Colonic mucosa (tissue), 4 donors: ENCODE data around the gene PRMT7. TPM values are rescaled to one million over a fixed set of nuclear protein-coding genes. Genes with fewer than 3 reads are reported as not detected.

ENCODE experiments used
- DNase-seq: peaks from one replicate; pipeline ENCODE4 v3.0.0-alpha.2; 2020
- H3K27ac ChIP-seq: fragments of 200-600 bp; one replicate; pipeline ENCODE4 v1.8.0; 2021
- H3K27me3 ChIP-seq: fragments of 200-600 bp; one replicate; pipeline ENCODE4 v1.8.0; 2021
- H3K36me3 ChIP-seq: fragments of 200-600 bp; one replicate; pipeline ENCODE4 v1.8.0; 2021
- H3K4me1 ChIP-seq: fragments of 200-600 bp; one replicate; pipeline ENCODE4 v1.8.0; 2021; ENCODE audit warnings: mild to moderate bottlenecking
- H3K4me3 ChIP-seq: fragments of 200-600 bp; one replicate; pipeline ENCODE4 v1.8.0; 2021
- H3K9ac ChIP-seq, 2 donors: one replicate each; pipeline ENCODE4 v1.7.0; 2013; ENCODE audit warnings: control low read depth in 2 of 2, low read depth in 2 of 2, low read length in 2 of 2
- H3K9me3 ChIP-seq: fragments of 200-600 bp; one replicate; pipeline ENCODE4 v1.8.0; 2021
- intact Hi-C: fragments of 100-400 bp; cut with DNase I; formaldehyde crosslinking; loops from one replicate; pipeline ENCODE4 v1.14.1; 2022
- total RNA-seq, 2 donors: library from RNA; stranded (reverse); fragmentation: NEBNext Ultra II Directional in 1 of 2; extraction: Animal tissue kit (Norgen Biotek cat#: 25700) in 1 of 2; gene quantifications; one replicate each; pipeline ENCODE4 v1.2.1, GENCODE V29; 2021
- TF ChIP-seq, protein P1 (sequence below): fragments of 200-600 bp; IDR thresholded peaks from one replicate; pipeline ENCODE4 v1.8.0; 2022; ENCODE audit warnings: antibody characterized with exemption, mild to moderate bottlenecking
- donor health status: healthy.
- donor health status: DM: no; HTN: no; CAD: no.
- donor health status: DM: no; HTN: no; CAD: no.

The PRMT7 gene
- total RNA-seq, 2 donors from 2014 or later: 18.0 to 45.4 TPM

GRCh38 chr16:68355447-68356248, 44.8 kb downstream of the PRMT7 start:
- intact Hi-C loops: no loop called here
- no peaks in the 10 kb centered on the region for H3K9me3 ChIP-seq
- H3K9ac ChIP-seq: peak overlapping the region in 1 of 2 donors; percentile 5
- H3K27me3 ChIP-seq: no peaks in the 10 kb centered on the region
- TF ChIP-seq, protein P1, sequence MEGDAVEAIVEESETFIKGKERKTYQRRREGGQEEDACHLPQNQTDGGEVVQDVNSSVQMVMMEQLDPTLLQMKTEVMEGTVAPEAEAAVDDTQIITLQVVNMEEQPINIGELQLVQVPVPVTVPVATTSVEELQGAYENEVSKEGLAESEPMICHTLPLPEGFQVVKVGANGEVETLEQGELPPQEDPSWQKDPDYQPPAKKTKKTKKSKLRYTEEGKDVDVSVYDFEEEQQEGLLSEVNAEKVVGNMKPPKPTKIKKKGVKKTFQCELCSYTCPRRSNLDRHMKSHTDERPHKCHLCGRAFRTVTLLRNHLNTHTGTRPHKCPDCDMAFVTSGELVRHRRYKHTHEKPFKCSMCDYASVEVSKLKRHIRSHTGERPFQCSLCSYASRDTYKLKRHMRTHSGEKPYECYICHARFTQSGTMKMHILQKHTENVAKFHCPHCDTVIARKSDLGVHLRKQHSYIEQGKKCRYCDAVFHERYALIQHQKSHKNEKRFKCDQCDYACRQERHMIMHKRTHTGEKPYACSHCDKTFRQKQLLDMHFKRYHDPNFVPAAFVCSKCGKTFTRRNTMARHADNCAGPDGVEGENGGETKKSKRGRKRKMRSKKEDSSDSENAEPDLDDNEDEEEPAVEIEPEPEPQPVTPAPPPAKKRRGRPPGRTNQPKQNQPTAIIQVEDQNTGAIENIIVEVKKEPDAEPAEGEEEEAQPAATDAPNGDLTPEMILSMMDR: no peak
- H3K27ac ChIP-seq: no peak overlapping the region
- peaks cover 5% of the 10 kb centered on the region for H3K4me1 ChIP-seq
- H3K4me3 ChIP-seq: no peak overlapping the region
- no peaks in the 10 kb centered on the region for H3K36me3 ChIP-seq
- no peak for DNase-seq

- intact Hi-C loops: no loop called here
- DNase-seq: peak; percentile 45
- TF ChIP-seq, protein P1: no peak
- H3K9me3 ChIP-seq: no peaks in the 10 kb centered on the region
- H3K4me3 ChIP-seq: no peak overlapping the region
- no peaks in the 10 kb centered on the region for H3K36me3 ChIP-seq
- H3K27ac ChIP-seq: no peak overlapping the region
- peak overlapping the region in 1 of 2 donors; percentile 15 for H3K9ac ChIP-seq
- H3K27me3 ChIP-seq: no peaks in the 10 kb centered on the region
- H3K4me1 ChIP-seq: peaks cover 3% of the 10 kb centered on the region
These were observed 45.6 kb downstream of the PRMT7 start for GRCh38 chr16:68356249-68356918.

DNA sequence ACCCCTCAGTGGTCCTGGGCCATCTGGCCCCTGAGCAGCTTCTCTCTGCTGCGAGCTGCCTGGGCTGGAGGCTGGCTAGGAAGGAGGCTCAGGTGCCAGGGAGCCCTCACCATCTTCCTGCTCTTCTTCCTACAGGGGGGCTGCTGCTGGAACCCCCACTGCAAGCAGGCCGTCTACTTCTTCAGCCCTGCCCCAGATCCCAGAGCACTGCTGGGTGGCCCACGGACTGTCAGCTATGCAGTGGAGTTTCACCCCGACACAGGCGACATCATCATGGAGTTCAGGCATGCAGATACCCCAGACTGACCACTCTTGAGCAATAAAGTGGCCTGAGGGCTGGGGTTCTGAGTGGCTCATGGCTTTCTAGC, 46.1 kb downstream of the PRMT7 start:
- DNase-seq: no peak
- intact Hi-C loops: no loop called here
- Histone ChIP-seq H3K4me1 (no peaks in the 10 kb centered on the region), H3K27ac (no peak overlapping the region), H3K4me3 (no peak overlapping the region), H3K9me3 (no peaks in the 10 kb centered on the region), H3K36me3 (no peaks in the 10 kb centered on the region), H3K27me3 (no peaks in the 10 kb centered on the region), H3K9ac (peak overlapping the region in 1 of 2 donors; percentile 15)
- TF ChIP-seq, protein P1: no peak

- Histone ChIP-seq H3K9me3 (no peaks in the 10 kb centered on the region), H3K27me3 (no peaks in the 10 kb centered on the region), H3K36me3 (no peaks in the 10 kb centered on the region), H3K4me1 (no peaks in the 10 kb centered on the region), H3K9ac (no peak overlapping the region), H3K4me3 (no peak overlapping the region), H3K27ac (no peak overlapping the region)
- TF ChIP-seq, protein P1: no peak
- DNase-seq: no peak
- intact Hi-C loops: no loop called here
These were observed 46.7 kb downstream of the PRMT7 start for GRCh38 chr16:68357521-68357922.

- no peak overlapping the region for H3K9ac ChIP-seq
- H3K27ac ChIP-seq: no peak overlapping the region
- intact Hi-C loops: no loop called here
- H3K9me3 ChIP-seq: no peaks in the 10 kb centered on the region
- H3K4me1 ChIP-seq: no peaks in the 10 kb centered on the region
- no peaks in the 10 kb centered on the region for H3K36me3 ChIP-seq
- H3K27me3 ChIP-seq: no peaks in the 10 kb centered on the region
- no peak for DNase-seq
- TF ChIP-seq, protein P1: no peak
- H3K4me3 ChIP-seq: no peak overlapping the region
These were observed 47.1 kb downstream of the PRMT7 start for GRCh38 chr16:68357923-68358322.
